Loucy (cell line): ENCODE measurements around the gene KNDC1.

Source experiments
- H2AFZ ChIP-seq: fragments of 200-600 bp; sonication (generic); 2 replicates; pipeline ENCODE4 v1.6.0; 2016; ENCODE audit warnings: antibody characterized with exemption, mild to moderate bottlenecking, low read length, moderate library complexity
- H3F3A ChIP-seq: fragments of 200-600 bp; 2 replicates; pipeline ENCODE4 v1.6.0; 2016; ENCODE audit warnings: antibody characterized with exemption, low read depth, mild to moderate bottlenecking
- H3K27me3 ChIP-seq: fragments of 200-600 bp; sonication (generic); 2 replicates; pipeline ENCODE4 v1.6.1; 2014; ENCODE audit warnings: low read length, mild to moderate bottlenecking; ENCODE audit not compliant: insufficient read depth, poor library complexity, severe bottlenecking
- H3K36me3 ChIP-seq: fragments of 200-600 bp; sonication (generic); 2 replicates; pipeline ENCODE4 v1.6.1; 2016; ENCODE audit warnings: low read length; ENCODE audit not compliant: insufficient read depth
- H3K4me1 ChIP-seq: fragments of 200-600 bp; sonication (generic); 2 replicates; pipeline ENCODE4 v1.5.1; 2014; ENCODE audit warnings: low read length, mild to moderate bottlenecking; ENCODE audit not compliant: insufficient read depth, poor library complexity, severe bottlenecking
- H3K4me2 ChIP-seq: fragments of 200-600 bp; sonication (generic); 2 replicates; pipeline ENCODE4 v1.6.0; 2014; ENCODE audit warnings: antibody characterized with exemption, low read length, low read depth, mild to moderate bottlenecking; ENCODE audit not compliant: poor library complexity, severe bottlenecking
- H3K4me3 ChIP-seq: fragments of 200-600 bp; sonication (generic); 2 replicates; pipeline ENCODE4 v1.5.1; 2014; ENCODE audit warnings: low read length, mild to moderate bottlenecking, mixed read lengths; ENCODE audit not compliant: poor library complexity, severe bottlenecking
- H3K79me2 ChIP-seq: fragments of 200-600 bp; sonication (generic); 2 replicates; pipeline ENCODE4 v1.6.1; 2014; ENCODE audit warnings: low read length; ENCODE audit not compliant: insufficient read depth
- H3K9ac ChIP-seq: fragments of 200-600 bp; sonication (generic); 2 replicates; pipeline ENCODE4 v1.6.0; 2014; ENCODE audit warnings: mild to moderate bottlenecking, low read depth, low read length, moderate library complexity; ENCODE audit not compliant: poor library complexity, severe bottlenecking
- H3K9me2 ChIP-seq: fragments of 200-600 bp; sonication (generic); replicated peaks from 2 replicates; pipeline ENCODE4 v1.6.1; 2016; ENCODE audit warnings: low read depth, low read length, mixed read lengths
- H3K9me3 ChIP-seq: fragments of 200-600 bp; sonication (generic); 2 replicates; pipeline ENCODE4 v1.6.1; 2014; ENCODE audit warnings: mild to moderate bottlenecking, antibody characterized with exemption, low read length, low read depth; ENCODE audit not compliant: insufficient read depth
- H4K20me1 ChIP-seq: fragments of 200-600 bp; sonication (generic); 2 replicates; pipeline ENCODE4 v1.6.0; 2014; ENCODE audit warnings: antibody characterized with exemption, low read length, mild to moderate bottlenecking; ENCODE audit not compliant: insufficient read depth, poor library complexity, severe bottlenecking
- CTCF ChIP-seq: fragments of 200-600 bp; sonication (generic); conservative IDR thresholded peaks from 2 replicates; pipeline ENCODE4 v1.5.1; 2014; ENCODE audit warnings: mild to moderate bottlenecking, antibody characterized with exemption, low read length
- EZH2phosphoT487 ChIP-seq: fragments of 200-600 bp; IDR thresholded peaks from 2 replicates; pipeline ENCODE4 v1.6.1; 2018; ENCODE audit warnings: antibody characterized with exemption, mild to moderate bottlenecking, moderate library complexity, borderline replicate concordance

Gene KNDC1

GRCh38 chr10:133114726-133115452, 45.1 kb upstream of the KNDC1 start:
- H4K20me1 ChIP-seq = no peaks in the 10 kb centered on the region
- no peaks in the 10 kb centered on the region for H3K9me2 ChIP-seq
- no peak overlapping the region for H3K4me2 ChIP-seq
- TF ChIP-seq EZH2phosphoT487 (no peak), CTCF (no peak)
- no peaks in the 10 kb centered on the region for H3K4me1 ChIP-seq
- H3K27me3 ChIP-seq = no peaks in the 10 kb centered on the region
- no peak overlapping the region for H3K9ac ChIP-seq
- H3K9me3 ChIP-seq = peaks cover 35% of the 10 kb centered on the region; the same call in 1 of the 2 replicates
- no peak overlapping the region for H2AFZ ChIP-seq
- no peaks in the 10 kb centered on the region for H3K79me2 ChIP-seq
- no peaks in the 10 kb centered on the region for H3F3A ChIP-seq
- no peak overlapping the region for H3K4me3 ChIP-seq
- H3K36me3 ChIP-seq = no peaks in the 10 kb centered on the region

- TF ChIP-seq CTCF (no peak), EZH2phosphoT487 (no peak)
- H3K9me3 ChIP-seq = peaks cover 35% of the 10 kb centered on the region; the same call in 1 of the 2 replicates
Observed at GRCh38 chr10:133115453-133115842, 44.6 kb upstream of the KNDC1 start.

GRCh38 chr10:133115976-133116375, 44.0 kb upstream of the KNDC1 start:
- Histone ChIP-seq H3K4me2 (no peak overlapping the region), H3K4me3 (no peak overlapping the region), H3K27me3 (no peaks in the 10 kb centered on the region), H3F3A (no peaks in the 10 kb centered on the region), H3K79me2 (no peaks in the 10 kb centered on the region), H3K4me1 (no peaks in the 10 kb centered on the region), H3K9me3 (peaks cover 35% of the 10 kb centered on the region; the same call in 1 of the 2 replicates), H3K9me2 (no peaks in the 10 kb centered on the region), H4K20me1 (no peaks in the 10 kb centered on the region), H2AFZ (no peak overlapping the region), H3K36me3 (no peaks in the 10 kb centered on the region), H3K9ac (no peak overlapping the region)
- TF ChIP-seq EZH2phosphoT487 (no peak), CTCF (no peak)

More at GRCh38 chr10:133115453-133115842, 44.6 kb upstream of the KNDC1 start:
- H3K27me3 ChIP-seq = no peaks in the 10 kb centered on the region
- H3K4me2 ChIP-seq = no peak overlapping the region
- no peak overlapping the region for H2AFZ ChIP-seq
- H4K20me1 ChIP-seq = no peaks in the 10 kb centered on the region
- no peaks in the 10 kb centered on the region for H3K9me2 ChIP-seq
- H3F3A ChIP-seq = no peaks in the 10 kb centered on the region
- H3K36me3 ChIP-seq = no peaks in the 10 kb centered on the region
- H3K79me2 ChIP-seq = no peaks in the 10 kb centered on the region
- no peaks in the 10 kb centered on the region for H3K4me1 ChIP-seq
- no peak overlapping the region for H3K4me3 ChIP-seq
- H3K9ac ChIP-seq = no peak overlapping the region
